ENCODE data around the gene GLDN. TPM values are rescaled to one million over a fixed set of nuclear protein-coding genes. Genes with fewer than 3 reads are reported as not detected.
A peak's percentile ranks its signal among the peaks of the same experiment; 100 is the strongest.

GLDN gene
- total and polyA plus RNA-seq, 2 of the 4 experiments (the other 2 are of a cell fraction) = under 0.01 TPM; not detected in 1

DNA sequence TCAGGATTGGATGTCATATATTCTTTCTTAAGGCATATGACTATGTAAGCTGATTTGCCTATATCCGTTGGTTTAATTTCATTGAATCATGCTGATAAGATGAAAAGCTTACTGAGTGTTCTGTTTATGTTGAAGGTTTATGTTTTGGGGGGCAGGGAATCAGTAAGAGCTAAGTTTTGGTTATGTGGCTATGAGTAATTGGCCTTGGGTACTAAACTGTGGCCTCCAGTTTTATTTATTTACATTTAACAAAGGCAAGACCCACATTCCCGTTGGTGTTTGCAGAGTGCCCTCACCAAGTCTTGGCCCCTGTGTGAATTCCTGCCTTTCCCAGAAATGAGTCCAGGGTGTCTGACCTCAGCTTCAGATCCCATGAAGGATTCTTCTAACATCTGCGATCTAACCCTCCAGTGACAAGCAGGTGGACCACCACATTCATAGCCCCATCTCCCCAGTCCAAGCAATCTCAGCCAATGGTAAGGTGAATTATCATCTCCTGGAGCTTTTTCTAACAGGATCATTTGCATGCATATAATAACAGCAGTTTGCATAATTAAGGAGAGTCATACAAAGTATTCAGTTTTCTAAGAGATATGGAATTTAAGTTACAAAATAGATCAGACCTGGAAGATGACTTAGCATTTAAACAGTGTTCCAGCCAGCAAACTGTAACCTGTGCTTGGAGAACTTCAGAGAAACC lies 27.4 kb downstream of the GLDN start:
- Histone ChIP-seq H2AK5ac (ENCODE audit: low read depth, low read length) (0 out of 2 replicates have a peak overlapping the region, but pooled peaks have one; percentile 36), H3K27me3 (ENCODE audit: control insufficient read depth, insufficient read depth, low read length) (peaks cover 11% of the 10 kb centered on the region), H2BK120ac (ENCODE audit: low read depth, low read length) (peak overlapping the region; percentile 77), H3K27ac (ENCODE audit: insufficient read depth, low read length) (peak overlapping the region; percentile 96; the same call in 1 of the 2 replicates), H3K79me1 (ENCODE audit: low read depth in 1 of 2, low read length in 2 of 2) (no peaks in the 10 kb centered on the region), H2AK9ac (replicated peaks; ENCODE audit: low read depth, low read length, poor library complexity) (no peak overlapping the region), H2AFZ (replicated peaks; ENCODE audit: low read length, poor library complexity) (no peak overlapping the region), H3K9ac (ENCODE audit: low read depth, low read length) (no peak overlapping the region), H3K9me1 (ENCODE audit: insufficient read depth, low read length) (peaks cover 10% of the 10 kb centered on the region), H3K4ac (ENCODE audit: low read depth, low read length) (peak overlapping the region; percentile 65), H3K14ac (replicated peaks; ENCODE audit: low read depth, low read length) (no peak overlapping the region), H2BK15ac (ENCODE audit: low read depth, low read length) (peak overlapping the region; percentile 25; the same call in 1 of the 3 replicates), H3K18ac (ENCODE audit: low read depth, low read length) (peak overlapping the region; percentile 79; the same call in 1 of the 2 replicates), H4K5ac (ENCODE audit: low read depth, low read length) (peak overlapping the region; percentile 69; the same call in 1 of the 2 replicates), H3K4me3 (ENCODE audit: insufficient read depth, low read depth, low read length) (no peak overlapping the region), H4K8ac (ENCODE audit: low read depth in 2 of 2, low read length in 2 of 2) (peak overlapping the region; percentile 6 to 72; a peak in 3 of 4 replicates), H2BK5ac (ENCODE audit: low read depth, low read length, poor library complexity, severe bottlenecking) (peak overlapping the region; percentile 88), H2BK20ac (ENCODE audit: low read depth, low read length) (peak overlapping the region; percentile 75; the same call in 1 of the 2 replicates), H3K4me2 (ENCODE audit: low read depth, low read length) (peak overlapping the region; percentile 33), H3K4me1 (ENCODE audit: control insufficient read depth, insufficient read depth, low read length) (peaks cover 23% of the 10 kb centered on the region), H3K36me3 (ENCODE audit: control insufficient read depth, insufficient read depth, low read length) (no peaks in the 10 kb centered on the region), H3K9me3 (ENCODE audit: control insufficient read depth, insufficient read depth, low read length) (no peaks in the 10 kb centered on the region), H3K23ac (ENCODE audit: low read depth, low read length) (no peak overlapping the region), H4K91ac (ENCODE audit: insufficient read depth, low read depth, low read length) (peak overlapping the region; percentile 74; the same call in 1 of the 2 replicates), H3K56ac (ENCODE audit: extremely low read depth, insufficient read depth, low read length) (0 out of 2 replicates have a peak overlapping the region, but pooled peaks have one; percentile 37), H4K20me1 (ENCODE audit: insufficient read depth, low read length) (peaks cover 11% of the 10 kb centered on the region; the same call in 1 of the 2 replicates)
- POLR2A ChIA-PET (ENCODE audit: unreplicated experiment) = interaction anchor here (0.7 kb wide), 1 partner anchor 8 kb away, joined by 3 read pairs; no protein-coding TSS in a partner anchor
- no TSS peak for BruUV-seq (replicated peaks)
- ATAC-seq (ENCODE audit: low read depth) (peak; percentile 84), DNase-seq (peak; percentile 93)
- WGBS, 2 experiments (ENCODE audit: extremely low coverage in 2 of 2, insufficient read length in 1 of 2) = 0% methylated on average over 1 of the region's 3 CpGs; no CpG with 5 or more reads in 1 of the 2 experiments
- in situ Hi-C loops (cut with MboI; ENCODE audit: low sequenced_read_pairs) (no loop called here), intact Hi-C loops (cut with micrococcal nuclease) (loop anchor here (2.0 kb wide), 1 partner anchor 58 kb away; no protein-coding TSS in a partner anchor), dilution Hi-C loops (cut with HindIII; ENCODE audit: low sequenced_read_pairs, unreplicated experiment) (no loop called here)
- CTCF ChIA-PET = interaction anchor here (0.5 to 1.6 kb wide), 7 partner anchors 12 to 206 kb away, joined by 3 to 9 read pairs (median 3); no protein-coding TSS in a partner anchor
- TF ChIP-seq ELK1 (IDR thresholded peaks at IDR 0.05; ENCODE audit: borderline replicate concordance, low read depth, low read length) (no peak), MAFK (IDR thresholded peaks at IDR 0.05; ENCODE audit: low read depth, low read length) (peak; percentile 64), NFE2L2 (IDR thresholded peaks at IDR 0.05; ENCODE audit: low read depth, low read length) (peak; percentile 87), MXI1 (IDR thresholded peaks at IDR 0.05; ENCODE audit: borderline replicate concordance, low read depth, low read length) (no peak), SMC3 (IDR thresholded peaks at IDR 0.05; ENCODE audit: low read depth, low read length) (no peak), RFX5 (IDR thresholded peaks at IDR 0.05; ENCODE audit: low read depth, low read length) (no peak), RAD21 (IDR thresholded peaks at IDR 0.05; ENCODE audit: low read length) (no peak), FOS (IDR thresholded peaks at IDR 0.05; ENCODE audit: low read depth, low read length) (0 out of 2 replicates have a peak, but pooled peaks have one; percentile 46), CEBPB (IDR thresholded peaks at IDR 0.05; ENCODE audit: low read depth, low read length) (peak; percentile 33; the same call in 1 of the 2 replicates), BHLHE40 (IDR thresholded peaks at IDR 0.05; ENCODE audit: low read depth, low read length) (peak; percentile 56), MAZ (IDR thresholded peaks at IDR 0.05; ENCODE audit: borderline replicate concordance, low read depth, low read length) (peak; percentile 32; the same call in 1 of the 2 replicates)
- TF ChIP-seq, protein P1, sequence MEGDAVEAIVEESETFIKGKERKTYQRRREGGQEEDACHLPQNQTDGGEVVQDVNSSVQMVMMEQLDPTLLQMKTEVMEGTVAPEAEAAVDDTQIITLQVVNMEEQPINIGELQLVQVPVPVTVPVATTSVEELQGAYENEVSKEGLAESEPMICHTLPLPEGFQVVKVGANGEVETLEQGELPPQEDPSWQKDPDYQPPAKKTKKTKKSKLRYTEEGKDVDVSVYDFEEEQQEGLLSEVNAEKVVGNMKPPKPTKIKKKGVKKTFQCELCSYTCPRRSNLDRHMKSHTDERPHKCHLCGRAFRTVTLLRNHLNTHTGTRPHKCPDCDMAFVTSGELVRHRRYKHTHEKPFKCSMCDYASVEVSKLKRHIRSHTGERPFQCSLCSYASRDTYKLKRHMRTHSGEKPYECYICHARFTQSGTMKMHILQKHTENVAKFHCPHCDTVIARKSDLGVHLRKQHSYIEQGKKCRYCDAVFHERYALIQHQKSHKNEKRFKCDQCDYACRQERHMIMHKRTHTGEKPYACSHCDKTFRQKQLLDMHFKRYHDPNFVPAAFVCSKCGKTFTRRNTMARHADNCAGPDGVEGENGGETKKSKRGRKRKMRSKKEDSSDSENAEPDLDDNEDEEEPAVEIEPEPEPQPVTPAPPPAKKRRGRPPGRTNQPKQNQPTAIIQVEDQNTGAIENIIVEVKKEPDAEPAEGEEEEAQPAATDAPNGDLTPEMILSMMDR (conservative IDR thresholded peaks at IDR 0.05; ENCODE audit: low read depth, low read length) = no peak
